Keratinocyte (primary cell): ENCODE measurements around the gene NCAPD3. TPM values are rescaled to one million over a fixed set of nuclear protein-coding genes. Genes with fewer than 3 reads are reported as not detected.

Experiments used
- DNase-seq: peaks from one replicate; pipeline ENCODE4 v3.0.0-alpha.2; 2011; ENCODE audit warnings: low read depth, missing footprints, low spot score
- FAIRE-seq: peaks from 2 replicates; lab custom pipeline; 2011; peaks lifted over from hg19 to GRCh38; lab: Jason Lieb, UNC
- H2AFZ ChIP-seq: 2 replicates; pipeline ENCODE4 v1.6.0; 2012; ENCODE audit warnings: low read length, control low read depth, inconsistent platforms; ENCODE audit not compliant: control insufficient read depth
- H3K27ac ChIP-seq: 2 replicates; pipeline ENCODE4 v1.5.1; 2011; ENCODE audit warnings: low read length; ENCODE audit not compliant: control insufficient read depth, insufficient read depth
- H3K27me3 ChIP-seq: 3 replicates; pipeline ENCODE4 v1.6.0; 2011; ENCODE audit warnings: low read length; ENCODE audit not compliant: control insufficient read depth, insufficient read depth; ENCODE audit errors: extremely low read depth
- H3K36me3 ChIP-seq, 2 experiments: 2 replicates in 1 of 2; 3 replicates in 1 of 2; pipeline ENCODE4 v1.5.1; 2011; ENCODE audit warnings: low read length in 2 of 2, mild to moderate bottlenecking in 1 of 2; ENCODE audit not compliant: control insufficient read depth in 2 of 2, insufficient read depth in 2 of 2; ENCODE audit errors: extremely low read depth in 1 of 2
- H3K4me1 ChIP-seq: 3 replicates; pipeline ENCODE4 v1.5.1; 2011; ENCODE audit warnings: low read length; ENCODE audit not compliant: control insufficient read depth, insufficient read depth; ENCODE audit errors: extremely low read depth
- H3K4me2 ChIP-seq: 3 replicates; pipeline ENCODE4 v1.6.0; 2011; ENCODE audit warnings: low read depth, low read length; ENCODE audit not compliant: control insufficient read depth, insufficient read depth; ENCODE audit errors: extremely low read depth
- H3K4me3 ChIP-seq, 3 experiments: fragments of 200-600 bp in 1 of 3; sonication (generic) in 1 of 3; 2 replicates in 2 of 3; 3 replicates in 1 of 3; pipeline ENCODE4 v1.5.1; 2011 to 2016; ENCODE audit warnings: low read length in 3 of 3, mild to moderate bottlenecking in 3 of 3, control low read depth in 2 of 3, inconsistent platforms in 1 of 3, low read depth in 1 of 3, mixed read lengths in 1 of 3, mixed run types in 1 of 3, moderate library complexity in 1 of 3; ENCODE audit not compliant: control insufficient read depth in 2 of 3, insufficient read depth in 2 of 3; ENCODE audit errors: extremely low read depth in 1 of 3
- H3K79me2 ChIP-seq: 2 replicates; pipeline ENCODE4 v1.6.0; 2012; ENCODE audit warnings: low read length; ENCODE audit not compliant: control insufficient read depth, insufficient read depth
- H3K9ac ChIP-seq: 3 replicates; pipeline ENCODE4 v1.6.0; 2011; ENCODE audit warnings: low read length; ENCODE audit not compliant: control insufficient read depth, insufficient read depth; ENCODE audit errors: extremely low read depth
- H3K9me1 ChIP-seq: 3 replicates; pipeline ENCODE4 v1.6.0; 2011; ENCODE audit warnings: low read length; ENCODE audit not compliant: control insufficient read depth, insufficient read depth; ENCODE audit errors: extremely low read depth
- H3K9me3 ChIP-seq: 2 replicates; pipeline ENCODE4 v1.5.1; 2012; ENCODE audit warnings: low read depth, low read length; ENCODE audit not compliant: control insufficient read depth
- H4K20me1 ChIP-seq: 3 replicates; pipeline ENCODE4 v1.6.0; 2011; ENCODE audit warnings: low read length; ENCODE audit not compliant: control insufficient read depth, insufficient read depth; ENCODE audit errors: extremely low read depth
- CTCF ChIP-seq, 3 experiments: IDR thresholded peaks in 1 of 3; conservative IDR thresholded peaks in 1 of 3; optimal IDR thresholded peaks in 1 of 3; 2 replicates in 2 of 3; 3 replicates in 1 of 3; pipeline versions ENCODE3 to v1.5.1; 2011; ENCODE audit warnings: low read length in 3 of 3, mild to moderate bottlenecking in 3 of 3, moderate library complexity in 2 of 3, control low read depth in 1 of 3, inconsistent platforms in 1 of 3; ENCODE audit not compliant: insufficient read depth in 2 of 3; ENCODE audit errors: extremely low read depth in 1 of 3
- EZH2 ChIP-seq: IDR thresholded peaks from one replicate; pipeline ENCODE4 v1.6.1; 2012; ENCODE audit warnings: inconsistent platforms, mild to moderate bottlenecking, low read length, moderate library complexity
- dilution Hi-C: fragments of 300-500 bp; cut with MboI; formaldehyde crosslinking; loops from one replicate; pipeline ENCODE4 v1.7.0; 2020; ENCODE audit warnings: low sequenced_read_pairs; ENCODE audit not compliant: extremely low pct_ligation_motif_present
- polyA plus RNA-seq, 5 experiments: library from polyadenylated mRNA; depleted of rRNA in 3 of 5; stranded (reverse) in 3 of 5; stranded (forward) in 1 of 5; unstranded in 1 of 5; fragments of >200 nt; gene quantifications; 1 replicate in 1 of 5; 2 replicates in 3 of 5; 3 replicates in 1 of 5; pipeline versions ENCODE4 v1.2.1 to v1.2.3, GENCODE V29; 2011 to 2012; ENCODE audit warnings: missing spikeins in 2 of 5, low read depth in 1 of 5, low replicate concordance in 1 of 5

NCAPD3 gene
- polyA plus RNA-seq, 1 donor (not counting 4 experiments of a cell fraction or from before 2014, with no cell fraction given) = 23.0 TPM

- Histone ChIP-seq H3K27ac (no peak overlapping the region), H3K4me3 (no peak overlapping the region), H3K9me1 (no peaks in the 10 kb centered on the region), H3K27me3 (no peaks in the 10 kb centered on the region), H4K20me1 (no peaks in the 10 kb centered on the region), H3K4me2 (no peak overlapping the region), H3K9ac (no peak overlapping the region), H3K4me1 (no peaks in the 10 kb centered on the region), H2AFZ (no peak overlapping the region), H3K9me3 (no peaks in the 10 kb centered on the region), H3K79me2 (no peaks in the 10 kb centered on the region), H3K36me3 (peaks cover 19 to 27% of the 10 kb centered on the region in 2 experiments)
- TF ChIP-seq EZH2 (no peak), CTCF (optimal IDR thresholded peaks at IDR 0.05 in 1 of 3, IDR thresholded peaks at IDR 0.05 in 1 of 3, conservative IDR thresholded peaks at IDR 0.05 in 1 of 3; ENCODE audit: extremely low read depth in 1 of 3, insufficient read depth in 2 of 3, low read length in 3 of 3) (no peak)
- FAIRE-seq (no peak), DNase-seq (no peak)
- dilution Hi-C loops = no loop called here
Measured at GRCh38 chr11:134155456-134155855, 68.3 kb downstream of the NCAPD3 start.

GRCh38 chr11:134154441-134154840 lies 69.3 kb downstream of the NCAPD3 start:
- no peaks in the 10 kb centered on the region for H3K79me2 ChIP-seq
- no peak overlapping the region for H3K4me3 ChIP-seq
- H3K27ac ChIP-seq = no peak overlapping the region
- TF ChIP-seq CTCF (optimal IDR thresholded peaks at IDR 0.05 in 1 of 3, IDR thresholded peaks at IDR 0.05 in 1 of 3, conservative IDR thresholded peaks at IDR 0.05 in 1 of 3; ENCODE audit: extremely low read depth in 1 of 3, insufficient read depth in 2 of 3, low read length in 3 of 3) (no peak), EZH2 (no peak)
- H3K4me1 ChIP-seq = no peaks in the 10 kb centered on the region
- H3K9me1 ChIP-seq = no peaks in the 10 kb centered on the region
- H3K9me3 ChIP-seq = no peaks in the 10 kb centered on the region
- no peaks in the 10 kb centered on the region for H4K20me1 ChIP-seq
- H3K36me3 ChIP-seq = peaks cover 17 to 25% of the 10 kb centered on the region in 2 experiments
- no peak overlapping the region for H2AFZ ChIP-seq
- no peaks in the 10 kb centered on the region for H3K27me3 ChIP-seq
- dilution Hi-C loops = no loop called here
- DNase-seq (no peak), FAIRE-seq (no peak)
- no peak overlapping the region for H3K4me2 ChIP-seq
- no peak overlapping the region for H3K9ac ChIP-seq
